ENCODE measurements around the gene CD247.
A peak's percentile ranks its signal among the peaks of the same experiment; 100 is the strongest.

The CD247 gene

DNA sequence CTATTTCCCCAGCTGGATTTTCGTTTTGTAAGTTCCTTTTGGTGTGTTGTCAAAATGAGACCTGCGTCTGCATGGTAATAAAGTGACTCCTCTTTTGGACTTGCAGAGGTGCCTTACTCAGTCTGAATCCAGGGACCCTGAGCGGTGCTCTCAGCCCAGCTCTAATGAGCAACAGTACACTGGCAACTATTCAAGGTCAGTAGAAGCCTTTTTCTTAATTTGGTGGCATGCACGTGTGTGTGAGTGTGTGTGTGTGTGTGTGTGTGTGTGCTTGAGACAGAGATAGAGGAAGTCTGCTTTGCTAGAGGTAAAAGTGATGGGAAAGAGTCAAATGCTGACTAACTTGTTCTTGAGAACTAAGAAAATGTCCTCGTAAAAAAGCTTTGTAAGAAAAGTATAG, 105.4 kb downstream of the CD247 start:
- DNase-seq (ENCODE audit: low spot score): no peak

DNA sequence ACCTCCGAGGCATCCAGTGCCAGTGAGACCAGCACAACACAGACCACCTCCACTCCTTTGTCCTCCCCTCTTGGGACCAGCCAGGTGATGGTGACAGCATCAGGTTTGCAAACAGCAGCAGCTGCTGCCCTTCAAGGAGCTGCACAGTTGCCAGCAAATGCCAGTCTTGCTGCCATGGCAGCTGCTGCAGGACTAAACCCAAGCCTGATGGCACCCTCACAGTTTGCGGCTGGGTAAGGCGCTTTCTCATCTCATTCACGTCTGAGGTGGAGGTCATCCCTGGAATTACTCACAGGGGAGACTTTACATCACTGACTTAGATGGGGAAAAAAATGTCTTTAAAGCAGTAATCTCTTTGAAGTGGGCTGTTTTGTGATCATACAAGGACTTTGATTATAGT, 106.3 kb downstream of the CD247 start:
- no peak for DNase-seq (ENCODE audit: low spot score)

DNA sequence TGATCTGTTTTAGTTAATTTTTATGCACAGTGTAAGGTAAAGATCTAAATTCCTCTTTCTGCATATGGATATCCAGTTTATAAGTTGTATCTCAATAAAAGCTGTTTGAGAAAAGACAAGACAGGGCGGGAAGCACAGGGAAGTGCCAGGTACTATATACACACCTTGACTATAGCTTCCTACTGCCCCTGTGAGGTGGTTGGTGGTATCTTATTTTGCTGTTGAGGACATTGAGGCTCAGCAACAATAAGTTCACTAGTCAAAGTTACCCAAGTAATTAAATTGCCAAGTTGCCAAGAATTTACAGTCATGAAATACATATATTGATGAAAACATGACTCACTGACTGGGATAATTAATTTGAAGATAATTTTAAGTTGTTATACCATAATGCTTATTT, 109.1 kb downstream of the CD247 start:
- DNase-seq (ENCODE audit: low spot score): no peak

DNA sequence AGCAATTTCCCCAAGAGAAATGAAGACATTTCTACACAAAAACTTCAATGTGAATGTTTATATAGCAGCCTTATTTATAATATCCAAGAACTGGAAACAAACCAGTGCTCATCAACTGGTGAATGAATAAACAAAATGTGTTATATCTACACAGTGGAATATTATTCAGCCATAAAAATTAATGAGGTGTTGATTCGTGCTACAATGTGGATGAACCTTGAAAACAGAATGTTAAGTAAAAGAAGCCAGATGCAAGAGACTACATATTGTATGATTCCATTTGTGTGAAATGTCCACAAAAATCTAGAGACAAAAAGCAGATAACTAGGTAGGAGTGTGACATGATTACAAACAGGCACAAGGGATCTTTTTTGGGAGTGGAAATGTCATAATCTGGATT, 110.0 kb downstream of the CD247 start:
- DNase-seq (ENCODE audit: low spot score): no peak

DNA sequence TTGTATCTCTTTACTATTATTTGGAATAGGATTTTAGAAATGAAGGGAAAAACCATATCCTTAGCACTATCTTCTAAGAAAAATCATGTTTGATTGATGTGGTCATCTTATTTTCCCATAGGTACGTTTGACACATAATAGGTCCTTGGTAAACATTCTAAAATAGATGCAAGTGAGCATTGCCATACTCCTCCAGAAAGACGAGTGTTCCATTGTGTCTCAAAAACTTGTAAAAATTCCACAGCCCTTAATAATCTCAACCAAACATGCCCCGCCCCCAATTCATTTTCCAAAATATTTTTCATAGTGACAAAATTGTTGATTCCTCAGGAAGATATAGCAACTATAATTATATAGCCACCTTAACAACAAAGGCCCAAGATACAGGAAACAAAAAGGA, 113.4 kb downstream of the CD247 start:
- no peak for DNase-seq (ENCODE audit: low spot score)

DNA sequence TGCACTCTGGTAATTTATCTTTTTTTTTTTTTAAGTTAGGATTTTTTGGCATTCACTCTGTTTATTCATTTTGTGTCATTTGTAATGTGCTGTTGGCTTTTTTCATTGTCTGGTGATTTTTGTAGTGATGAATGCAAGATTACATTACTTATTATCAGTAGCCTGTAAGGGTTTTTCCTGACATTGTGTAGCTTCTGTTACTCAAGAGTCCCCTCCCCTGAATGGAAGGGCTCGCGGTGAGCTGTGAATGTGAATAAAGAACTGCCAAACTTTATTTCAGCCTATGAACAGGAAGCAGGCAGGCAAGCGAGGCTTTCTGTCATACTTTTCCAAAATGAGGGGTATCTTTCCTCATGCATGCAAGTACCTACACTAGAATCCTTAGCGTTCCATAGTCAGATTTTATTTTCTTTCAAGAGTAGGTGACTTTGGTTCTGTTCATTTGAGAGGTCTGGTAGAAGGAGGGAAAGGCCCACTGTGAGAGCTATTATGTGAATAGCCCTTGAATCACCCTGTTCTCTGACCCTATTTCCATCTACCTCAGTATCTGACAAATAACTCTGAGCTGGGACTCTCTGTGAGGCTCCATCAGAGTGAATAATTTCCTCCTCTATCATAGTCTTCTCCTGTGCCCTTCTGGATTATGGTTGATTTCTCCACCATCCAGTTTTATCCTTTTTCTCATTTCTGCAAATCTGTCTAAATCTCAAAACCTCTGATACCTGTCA, 114.0 kb downstream of the CD247 start:
- no peak for DNase-seq (ENCODE audit: low spot score)

DNA sequence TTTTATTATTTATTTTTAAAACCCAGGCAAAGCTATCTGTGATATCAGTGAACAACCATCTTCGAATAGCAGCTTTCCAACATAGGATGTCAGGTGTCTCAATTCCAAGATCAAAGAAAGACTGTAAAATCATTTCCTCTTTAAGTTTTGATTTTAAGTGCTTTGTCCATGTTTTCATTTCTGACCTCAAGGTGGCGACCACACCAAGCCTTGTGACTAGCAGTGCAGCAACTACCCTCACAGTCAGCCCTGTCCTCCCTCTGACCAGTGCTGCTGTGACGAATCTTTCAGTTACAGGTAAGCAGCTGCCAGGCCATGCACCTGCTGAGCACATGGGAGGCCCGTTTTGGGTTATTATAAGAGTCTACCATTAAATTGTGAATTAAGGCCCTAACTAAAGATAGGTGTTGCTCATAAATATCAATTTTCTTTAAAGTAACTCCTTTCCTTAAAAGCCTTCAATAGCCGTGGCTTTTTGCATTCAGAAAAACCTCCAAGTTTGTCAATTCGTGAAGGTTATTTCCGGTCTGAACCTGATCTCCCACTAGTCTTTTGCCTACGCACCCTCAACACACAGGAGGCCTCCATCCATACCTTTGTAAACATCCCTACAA, 117.0 kb downstream of the CD247 start:
- DNase-seq (ENCODE audit: low spot score): peak; percentile 61

DNA sequence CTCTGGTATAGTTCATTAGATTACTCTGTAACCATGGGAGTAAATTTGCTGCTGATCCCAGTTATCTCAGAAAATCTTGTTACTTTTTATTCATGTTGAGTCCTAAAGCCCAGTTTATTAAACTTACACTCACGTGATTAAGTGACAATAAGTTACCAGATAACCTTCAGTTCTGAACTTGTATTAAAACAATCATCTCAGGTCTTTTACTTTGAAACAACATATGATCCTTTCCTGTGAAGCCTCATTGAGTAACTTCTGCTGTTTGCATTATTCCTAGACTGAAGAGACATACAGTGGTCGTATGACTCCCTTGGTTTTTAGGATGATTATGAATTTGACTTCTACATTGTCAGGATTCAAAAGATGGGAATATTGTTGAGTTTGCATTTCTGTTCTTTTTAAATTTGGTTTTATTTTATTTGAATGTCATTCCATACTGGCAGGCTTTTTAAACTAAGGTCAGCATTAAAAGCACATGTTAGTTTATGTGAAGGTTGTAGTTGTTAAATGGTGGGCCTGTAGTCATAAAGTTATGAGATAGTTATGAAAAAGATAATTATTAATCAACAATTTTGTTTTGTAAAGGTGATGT, 117.9 kb downstream of the CD247 start:
- no peak for DNase-seq (ENCODE audit: low spot score)

DNA sequence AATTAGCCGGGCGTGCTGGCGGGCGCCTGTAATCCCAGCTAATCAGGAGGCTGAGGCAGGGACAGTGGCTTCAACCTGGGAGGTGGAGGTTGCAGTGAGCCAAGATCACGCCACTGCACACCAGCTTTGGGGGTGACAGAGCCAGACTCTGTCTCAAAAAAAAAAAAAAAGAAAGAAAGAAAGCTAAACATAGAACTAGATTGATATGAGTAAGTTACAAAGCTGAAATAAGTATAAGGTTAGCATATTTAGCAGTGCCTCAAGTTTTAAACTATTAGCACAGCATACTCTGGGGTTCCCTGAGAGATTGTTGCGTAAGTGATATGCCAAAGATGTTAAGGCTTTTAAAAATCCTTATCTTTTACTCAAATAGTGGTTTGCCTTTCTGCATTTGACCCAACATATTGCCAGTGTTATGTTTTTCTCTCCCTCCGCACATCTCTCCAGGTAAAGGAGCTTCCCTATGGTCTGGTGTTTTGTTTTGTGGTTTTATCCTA, 126.1 kb downstream of the CD247 start:
- no peak for DNase-seq (ENCODE audit: low spot score)

DNA sequence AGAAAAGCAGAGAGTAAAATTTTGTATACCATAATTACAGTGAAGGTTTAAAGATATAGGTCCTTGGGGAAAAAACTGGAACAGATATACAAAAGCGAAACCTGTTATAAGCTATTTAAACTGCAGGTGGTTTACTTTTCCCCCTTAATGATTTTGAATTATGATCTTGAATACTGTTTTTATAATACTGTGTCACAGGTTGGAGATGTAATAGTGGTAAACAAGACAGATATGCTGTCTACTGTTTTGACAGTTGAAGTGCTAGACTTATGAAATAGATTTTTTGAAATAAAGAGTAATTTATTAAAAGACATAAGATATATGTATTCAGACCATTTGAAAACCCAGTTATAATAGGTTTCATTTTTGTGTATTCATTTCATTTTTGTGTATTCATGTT, 129.4 kb downstream of the CD247 start:
- DNase-seq (ENCODE audit: low spot score): no peak

DNA sequence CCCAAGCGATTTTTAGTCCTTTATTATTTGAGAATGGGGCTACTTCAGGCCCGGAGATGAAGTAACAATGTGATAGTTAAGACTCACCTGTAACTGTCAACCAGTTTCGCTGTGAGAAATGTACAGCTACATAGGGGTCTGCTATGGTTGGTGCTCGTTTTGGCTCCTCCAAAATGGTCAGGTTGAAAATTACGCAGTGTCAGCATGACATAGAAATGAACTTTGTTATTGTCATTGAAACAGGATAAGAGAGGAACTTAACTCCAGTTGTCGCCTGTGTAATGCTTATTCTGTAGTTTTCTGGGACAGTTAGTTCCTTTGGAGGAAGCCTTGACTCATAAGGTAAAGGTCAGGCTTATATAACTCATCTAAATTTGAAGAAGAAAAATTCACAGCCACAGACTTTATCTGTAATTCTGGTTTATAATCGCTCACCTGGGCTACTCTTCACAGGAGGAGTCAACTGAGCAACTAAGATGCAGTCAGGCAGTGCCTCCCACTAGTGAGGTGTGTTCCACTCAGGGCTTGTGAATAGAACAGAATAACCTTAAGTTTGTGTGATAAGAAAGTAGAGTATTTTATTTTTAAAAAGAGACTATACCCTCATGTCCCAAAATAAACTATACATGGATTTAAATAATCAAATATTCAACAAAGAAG, 130.9 kb downstream of the CD247 start:
- no peak for DNase-seq (ENCODE audit: low spot score)

Measured in CD4-positive, alpha-beta T cell treated with Interleukin-15 for 4 hours (primary cell).